Measurements from ENCODE around the gene GATA3.

GRCh38 chr10:8092428-8092827, 37.9 kb downstream of the GATA3 start:
- TF ChIP-seq ESRRG (CRISPR knock-in tag; IDR thresholded peaks at IDR 0.05) (no peak), TCF4 (CRISPR knock-in tag; IDR thresholded peaks at IDR 0.05; ENCODE audit: borderline replicate concordance) (no peak), ZFP30 (CRISPR knock-in tag; IDR thresholded peaks at IDR 0.05) (no peak), POU6F1 (CRISPR knock-in tag; IDR thresholded peaks at IDR 0.05; ENCODE audit: borderline replicate concordance, low read depth) (no peak), RARB (CRISPR knock-in tag; IDR thresholded peaks at IDR 0.05) (no peak), CSRNP3 (CRISPR knock-in tag; IDR thresholded peaks at IDR 0.05) (no peak), PATZ1 (CRISPR knock-in tag; IDR thresholded peaks at IDR 0.05; ENCODE audit: borderline replicate concordance) (no peak), CSDC2 (CRISPR knock-in tag; IDR thresholded peaks at IDR 0.05) (no peak), ZNF8 (CRISPR knock-in tag; IDR thresholded peaks at IDR 0.05) (no peak), ZC3H10 (CRISPR knock-in tag; IDR thresholded peaks at IDR 0.05) (no peak)
- TF ChIP-seq, protein P1, sequence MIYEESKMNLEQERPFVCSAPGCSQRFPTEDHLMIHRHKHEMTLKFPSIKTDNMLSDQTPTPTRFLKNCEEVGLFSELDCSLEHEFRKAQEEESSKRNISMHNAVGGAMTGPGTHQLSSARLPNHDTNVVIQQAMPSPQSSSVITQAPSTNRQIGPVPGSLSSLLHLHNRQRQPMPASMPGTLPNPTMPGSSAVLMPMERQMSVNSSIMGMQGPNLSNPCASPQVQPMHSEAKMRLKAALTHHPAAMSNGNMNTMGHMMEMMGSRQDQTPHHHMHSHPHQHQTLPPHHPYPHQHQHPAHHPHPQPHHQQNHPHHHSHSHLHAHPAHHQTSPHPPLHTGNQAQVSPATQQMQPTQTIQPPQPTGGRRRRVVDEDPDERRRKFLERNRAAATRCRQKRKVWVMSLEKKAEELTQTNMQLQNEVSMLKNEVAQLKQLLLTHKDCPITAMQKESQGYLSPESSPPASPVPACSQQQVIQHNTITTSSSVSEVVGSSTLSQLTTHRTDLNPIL (CRISPR knock-in tag; IDR thresholded peaks at IDR 0.05; ENCODE audit: low read depth) = no peak

Measured in SK-N-SH treated with all-trans-retinoic acid at 6 μM for 48 hours (cell line).